Mesendoderm (in vitro differentiated cells): Measurements from ENCODE around the gene RNF10.
A peak's percentile ranks its signal among the peaks of the same experiment; 100 is the strongest.

ENCODE experiments used
- DNase-seq: peaks from one replicate; pipeline ENCODE4 v3.0.0; 2013
- H2AK5ac ChIP-seq: 2 replicates; pipeline ENCODE4 v1.6.1; 2013; ENCODE audit warnings: low read length, inconsistent platforms
- H2BK120ac ChIP-seq: 2 replicates; pipeline ENCODE4 v1.6.1; 2013; ENCODE audit warnings: low read depth, mild to moderate bottlenecking, low read length, moderate library complexity, mixed read lengths
- H2BK15ac ChIP-seq: replicated peaks from 2 replicates; pipeline ENCODE4 v1.6.1; 2013; ENCODE audit warnings: low read depth, mild to moderate bottlenecking, moderate library complexity
- H2BK5ac ChIP-seq: 2 replicates; pipeline ENCODE4 v1.6.1; 2013; ENCODE audit warnings: low read length, inconsistent platforms
- H3K18ac ChIP-seq: 2 replicates; pipeline ENCODE4 v1.6.1; 2013; ENCODE audit warnings: mild to moderate bottlenecking, low read length, mixed read lengths
- H3K23ac ChIP-seq: one replicate; pipeline ENCODE4 v1.6.1; 2013; ENCODE audit warnings: low read length
- H3K27ac ChIP-seq: 2 replicates; pipeline ENCODE4 v1.5.1; 2013; ENCODE audit warnings: low read depth, mild to moderate bottlenecking, inconsistent platforms, low read length, moderate library complexity
- H3K27me3 ChIP-seq: 2 replicates; pipeline ENCODE4 v1.6.1; 2013; ENCODE audit warnings: low read length, control low read depth, mild to moderate bottlenecking, inconsistent platforms; ENCODE audit not compliant: insufficient read depth, poor library complexity
- H3K36me3 ChIP-seq: 2 replicates; pipeline ENCODE4 v1.6.1; 2013; ENCODE audit warnings: low read length, inconsistent platforms; ENCODE audit not compliant: control insufficient read depth, insufficient read depth
- H3K4ac ChIP-seq: one replicate; pipeline ENCODE4 v1.6.1; 2013; ENCODE audit warnings: low read depth, mild to moderate bottlenecking, low read length, moderate library complexity
- H3K4me1 ChIP-seq: 2 replicates; pipeline ENCODE4 v1.6.1; 2013; ENCODE audit warnings: low read depth, low read length, inconsistent platforms; ENCODE audit not compliant: control insufficient read depth
- H3K4me2 ChIP-seq: 2 replicates; pipeline ENCODE4 v1.6.1; 2013; ENCODE audit warnings: low read length
- H3K4me3 ChIP-seq: 2 replicates; pipeline ENCODE4 v1.5.1; 2013; ENCODE audit warnings: mild to moderate bottlenecking, low read length
- H3K56ac ChIP-seq: one replicate; pipeline ENCODE4 v1.6.1; 2013; ENCODE audit warnings: low read length
- H3K79me1 ChIP-seq: 2 replicates; pipeline ENCODE4 v1.6.1; 2013; ENCODE audit warnings: low read length, inconsistent platforms
- H3K79me2 ChIP-seq: 2 replicates; pipeline ENCODE4 v1.6.1; 2013; ENCODE audit warnings: mild to moderate bottlenecking, low read length; ENCODE audit not compliant: control insufficient read depth, insufficient read depth
- H3K9ac ChIP-seq: 2 replicates; pipeline ENCODE4 v1.6.1; 2013; ENCODE audit warnings: low read length, inconsistent platforms
- H4K5ac ChIP-seq: one replicate; pipeline ENCODE4 v1.6.1; 2013; ENCODE audit warnings: low read length
- H4K8ac ChIP-seq: one replicate; pipeline ENCODE4 v1.6.1; 2013; ENCODE audit warnings: low read depth, mild to moderate bottlenecking, control low read depth, low read length, moderate library complexity
- WGBS: extraction: QIAGEN DNeasy Blood & Tissue Kit; methylation state at CpG from one replicate; pipeline ENCODE4 v1.1.7; 2013; ENCODE audit warnings: low lambda C conversion rate, missing lambda C conversion rate; ENCODE audit not compliant: insufficient coverage; ENCODE audit errors: extremely low coverage; 5-methylcytosine and 5-hydroxymethylcytosine counted together

RNF10 gene

GRCh38 chr12:120490325-120490724 is 43.8 kb upstream of the RNF10 start:
- Histone ChIP-seq H3K4me1 (no peaks in the 10 kb centered on the region), H3K79me2 (no peaks in the 10 kb centered on the region), H3K4me2 (no peak overlapping the region), H2BK15ac (no peak overlapping the region), H4K5ac (no peak overlapping the region), H3K4ac (no peak overlapping the region), H3K4me3 (no peak overlapping the region), H2AK5ac (no peak overlapping the region), H3K27me3 (no peaks in the 10 kb centered on the region), H3K23ac (no peak overlapping the region), H2BK120ac (no peak overlapping the region), H3K79me1 (no peaks in the 10 kb centered on the region), H3K56ac (no peak overlapping the region), H3K9ac (no peak overlapping the region), H2BK5ac (no peak overlapping the region), H3K36me3 (no peaks in the 10 kb centered on the region), H4K8ac (no peak overlapping the region), H3K18ac (no peak overlapping the region), H3K27ac (no peak overlapping the region)
- no CpG with 5 or more reads among the region's 5 CpGs for WGBS
- peak; percentile 22 for DNase-seq

GRCh38 chr12:120490833-120491512 is 43.2 kb upstream of the RNF10 start:
- no peak overlapping the region for H3K18ac ChIP-seq
- H3K27me3 ChIP-seq = no peaks in the 10 kb centered on the region
- no peaks in the 10 kb centered on the region for H3K79me2 ChIP-seq
- H3K79me1 ChIP-seq = no peaks in the 10 kb centered on the region
- H3K9ac ChIP-seq = no peak overlapping the region
- H2AK5ac ChIP-seq = no peak overlapping the region
- no peak overlapping the region for H2BK120ac ChIP-seq
- no peaks in the 10 kb centered on the region for H3K36me3 ChIP-seq
- no peak overlapping the region for H3K4ac ChIP-seq
- H4K5ac ChIP-seq = no peak overlapping the region
- WGBS = no CpG with 5 or more reads among the region's 2 CpGs
- H3K23ac ChIP-seq = no peak overlapping the region
- no peak overlapping the region for H4K8ac ChIP-seq
- no peak overlapping the region for H3K56ac ChIP-seq
- H3K27ac ChIP-seq = no peak overlapping the region
- H2BK15ac ChIP-seq = no peak overlapping the region
- no peaks in the 10 kb centered on the region for H3K4me1 ChIP-seq
- H2BK5ac ChIP-seq = no peak overlapping the region
- no peak overlapping the region for H3K4me3 ChIP-seq
- no peak for DNase-seq
- H3K4me2 ChIP-seq = no peak overlapping the region

- Histone ChIP-seq H3K27me3 (no peaks in the 10 kb centered on the region), H3K9ac (peak overlapping the region; percentile 81), H3K18ac (peak overlapping the region; percentile 68), H4K8ac (no peak overlapping the region), H3K27ac (peak overlapping the region; percentile 60), H3K4me3 (peak overlapping the region; percentile 61), H3K4ac (peak overlapping the region; percentile 78), H2BK15ac (no peak overlapping the region), H3K23ac (peak overlapping the region; percentile 24), H2AK5ac (no peak overlapping the region), H2BK120ac (no peak overlapping the region), H3K56ac (peak overlapping the region; percentile 86), H2BK5ac (no peak overlapping the region), H3K79me2 (peaks cover 20% of the 10 kb centered on the region), H4K5ac (no peak overlapping the region), H3K79me1 (peaks cover 6% of the 10 kb centered on the region), H3K36me3 (peaks cover 4% of the 10 kb centered on the region), H3K4me2 (peak overlapping the region; percentile 78), H3K4me1 (peaks cover 2% of the 10 kb centered on the region)
- DNase-seq = peak; percentile 25
- WGBS = no CpG with 5 or more reads among the region's 17 CpGs
Measured at GRCh38 chr12:120495186-120495730, 38.9 kb upstream of the RNF10 start.

GRCh38 chr12:120495731-120496412 is 38.3 kb upstream of the RNF10 start, which contains the start of gene DYNLL1:
DYNLL1 (plus strand) TSS chr12:120496113; CDS start chr12:120496422, 309 bp downstream.
- H4K5ac ChIP-seq = no peak within 1 kb of the TSS
- peaks cover 4% of the 10 kb centered on the region for H3K36me3 ChIP-seq
- H3K79me1 ChIP-seq = peaks cover 6% of the 10 kb centered on the region
- WGBS = no CpG with 5 or more reads among the region's 53 CpGs
- H2BK120ac ChIP-seq = peak within 1 kb of the TSS; percentile 5
- peak within 1 kb of the TSS; percentile 24 for H3K23ac ChIP-seq
- H3K4me1 ChIP-seq = peaks cover 2% of the 10 kb centered on the region
- H4K8ac ChIP-seq = no peak within 1 kb of the TSS
- H3K4me2 ChIP-seq = peak within 1 kb of the TSS; percentile 97
- no peak within 1 kb of the TSS for H2BK15ac ChIP-seq
- H3K4me3 ChIP-seq = peak within 1 kb of the TSS; percentile 99
- H3K18ac ChIP-seq = peak within 1 kb of the TSS; percentile 98
- no peak within 1 kb of the TSS for H2AK5ac ChIP-seq
- no peaks in the 10 kb centered on the region for H3K27me3 ChIP-seq
- H2BK5ac ChIP-seq = no peak within 1 kb of the TSS
- peak within 1 kb of the TSS; percentile 81 for H3K9ac ChIP-seq
- DNase-seq = peak; percentile 98
- H3K79me2 ChIP-seq = peaks cover 20% of the 10 kb centered on the region
- H3K4ac ChIP-seq = peak within 1 kb of the TSS; percentile 97
- peak within 1 kb of the TSS; percentile 93 for H3K56ac ChIP-seq
- peak within 1 kb of the TSS; percentile 69 for H3K27ac ChIP-seq

- H2BK120ac ChIP-seq = peak overlapping the region; percentile 5
- peak; percentile 62 for DNase-seq
- peak overlapping the region; percentile 99 for H3K4me3 ChIP-seq
- peaks cover 20% of the 10 kb centered on the region for H3K79me2 ChIP-seq
- peaks cover 2% of the 10 kb centered on the region for H3K4me1 ChIP-seq
- H3K18ac ChIP-seq = peak overlapping the region; percentile 98
- no peak overlapping the region for H4K5ac ChIP-seq
- no peaks in the 10 kb centered on the region for H3K27me3 ChIP-seq
- peak overlapping the region; percentile 69 for H3K27ac ChIP-seq
- no peak overlapping the region for H2BK15ac ChIP-seq
- H4K8ac ChIP-seq = no peak overlapping the region
- peaks cover 6% of the 10 kb centered on the region for H3K79me1 ChIP-seq
- peak overlapping the region; percentile 97 for H3K4me2 ChIP-seq
- H3K4ac ChIP-seq = peak overlapping the region; percentile 97
- H2AK5ac ChIP-seq = no peak overlapping the region
- WGBS = no CpG with 5 or more reads among the region's 47 CpGs
- H3K36me3 ChIP-seq = peaks cover 4% of the 10 kb centered on the region
- peak overlapping the region; percentile 74 for H3K9ac ChIP-seq
- no peak overlapping the region for H2BK5ac ChIP-seq
- peak overlapping the region; percentile 93 for H3K56ac ChIP-seq
- H3K23ac ChIP-seq = no peak overlapping the region
Measured at GRCh38 chr12:120496413-120497340, 37.5 kb upstream of the RNF10 start.
